Stimulated activated CD4-positive, alpha-beta T cell treated with anti-CD3 and anti-CD28 coated beads, Interleukin-15, amount 100 ng/mL, for 1 hour (primary cell): ENCODE measurements around the gene COL23A1.
"Not testable (repeated sequence)": the region's sequence is repeated elsewhere in the genome, so short reads cannot be mapped to it uniquely, and the experiment has no call there.

Experiments
- DNase-seq, 2 donors: peaks; one replicate each; pipeline ENCODE4 v3.0.0-alpha.2; 2020; ENCODE audit warnings: low read depth in 1 of 2, low spot score in 1 of 2

COL23A1 gene

DNA sequence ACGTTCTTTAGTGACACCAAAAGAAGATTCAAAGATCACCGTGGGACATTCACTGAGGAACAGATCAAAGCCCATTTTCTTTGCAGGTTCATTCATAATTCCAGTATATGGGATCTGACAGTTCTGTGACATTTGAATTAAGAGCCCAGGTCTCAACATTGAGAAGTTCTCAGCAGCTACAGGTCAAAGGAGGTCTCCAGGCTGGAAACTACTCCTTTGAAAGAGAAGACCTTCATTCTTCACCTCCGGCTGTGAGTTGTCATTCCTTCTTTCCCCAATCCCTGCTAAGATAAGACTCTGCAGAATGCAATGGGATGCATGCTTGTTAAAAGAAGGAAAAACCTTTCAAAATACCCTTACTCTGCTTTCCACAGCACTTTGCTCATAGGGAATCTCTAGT lies 79.0 kb downstream of the COL23A1 start:
- no peak for DNase-seq

DNA sequence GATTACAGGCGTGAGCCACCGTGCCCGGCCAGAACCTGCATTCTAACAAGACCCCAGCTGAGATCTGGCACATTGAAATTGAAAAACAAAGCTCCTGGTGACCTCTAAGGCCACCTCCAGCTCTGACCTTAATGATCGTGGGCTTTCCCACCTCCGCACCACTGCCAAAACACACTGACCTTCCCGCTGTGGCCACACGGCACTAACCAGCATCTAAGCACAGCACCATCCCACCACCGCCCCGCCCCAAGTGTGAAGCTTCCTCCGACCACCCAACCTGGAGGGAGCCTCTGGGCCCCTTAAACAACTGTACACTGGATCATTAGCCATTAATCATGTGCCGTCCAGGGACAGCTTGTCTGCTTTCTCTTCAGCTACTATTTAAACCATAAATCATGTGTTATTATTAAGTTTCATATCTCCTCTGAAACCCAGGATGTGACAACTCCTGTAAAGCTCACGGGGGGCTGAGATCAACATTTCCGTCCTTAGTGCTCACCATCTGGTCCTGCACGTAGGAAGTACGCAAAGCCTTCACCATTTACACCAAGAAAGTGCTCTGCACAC lies 80.6 kb downstream of the COL23A1 start:
- no peak for DNase-seq

DNA sequence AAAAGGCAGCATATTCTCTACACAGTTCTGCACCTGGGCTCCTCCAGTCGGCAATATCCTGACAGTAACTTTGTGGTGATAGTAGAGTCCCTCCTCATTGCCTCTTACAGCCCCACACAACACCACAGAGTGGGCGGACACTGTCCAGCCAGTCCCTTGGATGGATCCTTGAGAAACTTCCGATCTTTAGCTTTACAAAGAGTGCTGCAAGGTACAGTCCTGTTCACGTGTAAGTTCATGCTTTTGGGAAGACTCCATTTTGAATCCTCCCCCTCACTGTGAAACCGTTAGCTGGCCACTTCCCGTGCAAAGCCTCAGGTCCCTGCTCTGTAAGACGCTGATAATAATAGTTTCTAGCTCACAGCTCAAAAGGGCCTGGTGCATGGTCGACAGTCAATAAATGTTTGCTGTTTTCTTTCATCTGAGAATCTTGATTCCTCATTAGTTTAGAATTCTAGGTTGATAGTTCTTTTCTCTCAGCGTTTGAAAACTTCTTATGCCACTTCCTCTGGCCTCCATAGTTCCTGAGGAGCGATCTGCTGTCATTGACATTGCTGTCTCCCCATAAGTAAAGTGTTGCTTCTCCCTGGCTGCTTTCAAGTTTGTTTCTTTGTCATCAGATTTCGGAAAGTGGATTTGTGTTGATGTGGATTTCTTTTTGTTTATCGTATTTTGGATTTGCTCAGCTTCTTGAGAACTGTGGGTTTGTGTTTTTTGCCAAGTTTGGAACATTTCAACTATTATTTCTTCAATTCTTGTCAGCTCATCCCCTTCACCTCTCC lies 82.9 kb downstream of the COL23A1 start:
- DNase-seq, result no peak

DNA sequence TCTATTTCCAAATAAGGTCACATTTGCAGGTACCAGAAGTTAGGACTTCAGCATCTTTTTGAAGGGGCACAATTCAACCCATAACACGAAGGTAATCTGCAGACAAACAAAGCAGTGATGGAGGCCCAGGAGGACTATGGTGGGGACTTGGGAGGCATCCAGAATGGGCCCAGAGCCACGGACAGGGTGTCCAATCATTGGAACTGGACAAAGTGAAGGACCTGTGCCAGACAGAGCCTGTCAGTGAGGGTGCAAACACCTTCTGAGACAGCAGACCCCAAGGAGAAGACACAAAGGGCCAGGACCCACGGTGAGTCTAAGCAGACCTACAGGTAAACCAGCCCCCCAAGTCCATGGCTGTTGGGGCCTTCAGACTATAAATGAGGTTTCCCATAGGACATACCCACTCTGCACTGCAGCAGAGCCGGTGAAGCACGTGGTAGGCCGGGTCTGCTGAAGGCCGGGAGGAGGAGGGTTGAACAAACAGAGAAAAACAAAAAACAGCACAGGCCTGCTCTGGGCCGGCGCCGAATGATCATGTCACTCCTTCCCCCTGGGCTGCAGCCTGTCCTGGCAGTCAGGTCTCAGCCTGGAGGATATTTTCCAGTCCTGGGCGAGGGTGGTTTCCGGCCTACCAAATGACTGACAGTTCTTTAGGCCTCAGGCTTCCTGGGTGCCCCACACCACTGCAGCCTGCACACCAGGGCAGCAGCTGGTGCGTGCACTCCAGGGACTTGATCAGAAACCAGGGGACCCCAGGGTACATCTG lies 84.4 kb downstream of the COL23A1 start:
- no peak for DNase-seq

DNA sequence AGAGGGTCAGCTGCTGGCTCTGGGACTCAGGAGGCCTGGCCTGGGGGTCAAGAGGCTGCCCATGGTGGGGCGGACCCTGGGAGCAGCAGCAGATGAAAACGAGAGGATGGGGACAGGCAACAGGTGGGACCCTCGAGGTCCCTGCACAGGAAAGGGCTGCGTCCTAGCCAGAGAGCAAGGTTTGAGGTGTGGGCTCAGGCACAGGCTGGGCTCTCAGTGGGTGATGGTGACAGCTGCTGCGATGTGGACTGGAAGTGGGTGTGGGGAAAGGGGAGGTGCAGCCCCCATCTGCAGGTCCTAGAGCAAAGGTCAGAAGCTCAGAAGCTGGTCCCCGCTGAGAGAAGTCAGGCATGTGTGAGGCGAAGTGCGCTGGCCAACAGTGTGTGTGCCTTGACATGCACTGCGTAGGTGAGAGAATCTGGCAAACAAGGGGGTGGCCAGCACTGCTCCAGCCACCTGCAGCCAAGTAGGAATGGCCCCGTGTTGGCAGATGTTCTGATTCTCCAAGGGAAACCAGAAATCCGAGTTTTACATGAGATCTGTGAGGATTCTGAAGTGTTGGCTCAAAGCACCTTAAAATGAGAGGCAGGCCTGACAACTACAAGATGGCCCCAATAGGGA lies 85.7 kb downstream of the COL23A1 start:
- DNase-seq, result no peak

DNA sequence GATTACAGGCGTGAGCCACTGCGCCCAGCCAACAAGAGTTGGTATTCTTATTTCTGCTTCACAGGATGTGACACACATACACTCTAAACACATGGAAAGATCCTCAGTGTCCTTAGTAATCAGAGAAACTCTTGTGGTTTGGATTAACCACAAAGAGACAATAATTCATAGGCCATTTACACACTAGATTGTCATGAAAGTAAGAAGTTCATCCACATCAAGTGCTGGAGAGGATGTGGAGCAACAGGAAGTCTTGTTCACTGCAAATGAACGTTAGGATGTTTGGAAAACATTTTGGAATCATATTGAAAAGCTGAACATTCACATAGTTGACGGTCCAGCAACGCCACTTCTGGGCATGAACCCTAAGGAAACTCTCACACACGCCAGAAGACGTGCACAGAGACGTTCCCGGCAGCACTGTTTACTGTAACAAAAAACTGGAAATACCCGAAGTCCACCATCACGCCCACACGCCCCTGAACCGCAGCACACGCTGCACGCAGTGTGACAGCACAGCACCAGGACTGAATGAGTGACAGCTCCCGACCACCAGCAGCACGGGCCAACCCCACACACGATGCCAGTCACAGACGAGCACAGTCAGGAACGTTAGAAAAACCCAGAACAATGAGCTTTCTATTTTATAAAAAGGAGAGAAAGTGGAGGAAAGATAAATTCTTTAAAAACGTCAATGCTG lies 87.6 kb downstream of the COL23A1 start:
- no peak for DNase-seq

DNA sequence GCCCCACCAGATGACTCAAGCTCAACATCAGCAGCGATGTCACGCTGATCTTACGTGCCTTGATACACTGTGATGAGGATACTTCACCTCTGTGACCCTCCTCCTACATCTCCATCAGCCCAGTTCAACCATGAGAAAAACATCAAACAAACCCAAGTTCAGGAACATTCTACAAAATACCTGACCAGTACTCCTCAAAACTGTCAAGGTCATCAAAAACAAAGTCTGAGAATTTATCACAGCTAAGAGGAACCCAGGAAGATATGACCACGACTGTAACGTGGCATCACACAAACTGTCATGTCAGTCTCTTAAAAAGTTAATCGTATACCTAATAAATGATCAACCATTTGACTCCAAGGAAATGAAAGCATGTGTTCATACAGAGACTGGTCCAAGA lies 90.8 kb downstream of the COL23A1 start:
- no peak for DNase-seq

DNA sequence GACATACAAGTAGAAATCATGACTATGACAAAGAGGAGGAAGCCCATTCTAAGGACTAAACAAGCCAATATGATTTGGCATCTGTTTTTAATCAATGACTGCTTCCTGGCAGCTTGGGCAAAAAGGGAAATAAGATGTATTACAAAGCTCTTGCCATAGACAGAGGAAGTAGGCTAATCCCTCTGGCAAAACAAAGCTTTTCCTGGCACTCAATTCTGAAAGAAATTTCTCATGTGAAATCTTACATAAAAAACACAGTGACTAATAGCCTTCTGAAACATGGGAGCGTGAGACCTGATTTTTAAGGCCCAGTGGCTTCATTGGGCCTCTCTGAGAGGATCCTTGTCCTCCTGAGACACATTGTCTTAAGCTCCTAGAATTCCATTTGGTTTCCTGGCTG lies 93.6 kb downstream of the COL23A1 start:
- DNase-seq, result no peak

DNA sequence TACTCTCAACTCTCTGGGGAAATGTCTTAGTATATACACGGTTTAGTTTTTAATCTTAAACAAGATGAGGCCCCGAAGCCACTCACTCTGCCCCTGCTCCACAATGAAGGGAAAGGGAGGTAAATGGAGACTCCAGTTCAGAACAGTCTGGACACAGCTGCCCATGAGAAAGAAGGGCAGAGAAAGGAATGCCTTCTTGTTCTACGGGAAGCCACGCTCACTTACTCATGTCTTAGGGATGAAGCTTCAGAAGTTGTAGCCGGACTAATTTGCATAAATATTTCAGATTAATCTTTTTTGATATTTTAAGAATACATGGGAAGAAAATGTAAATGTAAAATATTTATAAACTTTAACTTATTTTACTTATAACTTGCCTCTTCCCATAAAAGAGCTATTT lies 94.0 kb downstream of the COL23A1 start:
- no peak for DNase-seq

DNA sequence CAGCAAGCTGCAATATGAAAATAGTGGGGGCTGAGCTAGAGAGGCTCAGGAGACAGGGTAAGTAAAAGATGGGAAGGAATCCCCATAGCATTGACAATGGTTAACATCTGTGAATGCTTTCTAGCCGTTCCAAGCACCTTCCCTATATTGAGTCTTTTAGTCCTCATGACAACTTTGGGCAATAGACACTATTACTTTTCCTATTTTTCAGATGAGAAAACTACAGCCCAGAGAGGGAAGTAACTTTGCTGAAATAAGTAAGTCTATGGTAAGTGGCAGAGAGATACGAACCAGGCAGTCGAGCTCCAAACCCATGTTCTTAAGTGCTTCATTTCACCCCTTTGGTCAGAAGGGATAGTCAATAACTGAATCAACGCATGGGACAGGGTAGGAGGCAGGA lies 94.5 kb downstream of the COL23A1 start:
- no peak for DNase-seq

DNA sequence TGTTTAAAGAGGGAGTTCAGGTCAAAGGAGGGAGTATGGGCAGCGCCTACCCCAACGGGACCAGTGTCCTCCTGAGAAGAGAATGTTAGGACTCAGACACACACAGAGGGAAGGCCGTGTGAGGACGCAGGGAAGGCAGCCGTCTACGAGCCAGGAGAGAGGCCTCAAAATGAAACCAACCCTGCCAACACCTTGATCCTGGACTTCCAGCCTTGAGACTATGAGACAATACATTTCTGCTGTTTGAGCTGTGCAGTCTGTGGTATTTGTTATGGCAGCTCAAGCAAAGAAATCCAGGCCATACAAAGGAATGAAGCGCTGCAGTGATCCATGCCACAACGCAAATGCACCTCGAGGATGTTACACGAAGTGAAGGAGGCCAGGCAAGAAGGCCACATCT lies 97.9 kb downstream of the COL23A1 start:
- no peak for DNase-seq

DNA sequence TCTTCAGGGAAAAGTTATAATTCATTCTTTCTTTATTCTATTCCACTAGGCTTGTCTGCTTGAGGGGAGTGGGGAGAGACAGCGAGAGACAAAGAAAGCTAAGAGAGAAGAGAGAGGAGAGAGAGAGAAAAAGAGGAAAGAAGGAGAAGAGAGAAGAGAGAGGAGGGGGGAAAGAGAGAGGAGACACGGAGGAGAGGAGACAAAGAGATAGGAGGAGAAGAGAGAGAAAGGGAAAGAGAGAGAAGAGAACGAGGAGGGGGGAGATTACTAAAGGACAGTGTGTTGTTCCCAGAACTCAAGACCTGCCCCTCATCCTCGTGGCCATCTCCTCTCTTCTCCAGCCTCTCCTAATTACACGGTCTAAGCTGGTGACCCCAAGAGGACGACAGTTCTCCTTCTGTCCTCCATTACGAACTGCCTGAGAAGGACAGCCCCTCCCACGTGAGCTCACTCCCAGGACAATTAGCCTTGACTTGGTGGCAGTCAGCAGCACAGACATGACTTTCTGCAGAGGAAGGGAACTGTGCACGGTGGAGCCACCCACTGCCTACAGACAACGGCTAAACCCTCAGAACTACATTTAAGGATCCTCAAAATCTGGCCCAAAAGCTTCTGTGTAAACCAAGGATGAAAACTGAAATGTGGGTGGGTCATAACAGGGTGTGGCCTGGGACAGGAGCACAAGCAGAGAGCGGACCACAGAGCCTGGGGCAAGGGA lies 99.1 kb downstream of the COL23A1 start:
- no peak for DNase-seq

DNA sequence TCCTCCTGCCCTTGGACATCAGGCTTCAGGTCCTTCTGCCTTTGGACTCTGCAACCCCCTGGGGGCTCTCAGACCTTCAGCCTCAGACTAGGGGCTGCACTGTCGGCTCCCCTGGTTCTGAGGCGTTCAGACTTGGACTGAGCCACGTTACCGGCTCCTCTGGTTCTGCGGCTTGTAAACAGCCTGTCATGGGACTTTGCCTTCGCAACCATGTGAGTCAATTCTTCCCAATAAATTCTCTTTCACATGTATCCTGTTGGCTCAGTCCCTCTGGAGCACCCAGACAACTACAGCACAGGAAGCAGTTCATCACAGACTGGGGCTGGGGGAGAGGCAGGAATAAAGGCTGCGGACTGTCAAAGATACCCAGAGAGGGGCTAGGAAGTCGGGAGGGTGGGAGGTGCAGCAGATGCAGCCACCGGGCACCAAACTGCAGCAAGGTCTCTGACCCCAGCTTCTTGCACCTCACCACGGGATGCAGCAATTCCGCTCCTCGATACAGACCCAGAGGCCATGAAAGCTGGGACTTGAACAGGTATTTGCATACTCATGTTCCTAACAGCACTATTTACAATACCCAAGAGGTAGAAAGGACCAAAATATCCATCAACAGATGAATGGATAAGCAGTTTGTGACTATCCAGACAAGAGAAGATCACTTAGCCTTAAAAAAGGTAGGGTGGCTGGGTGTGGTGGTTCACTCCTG lies 100.8 kb downstream of the COL23A1 start:
- DNase-seq, result no peak

DNA sequence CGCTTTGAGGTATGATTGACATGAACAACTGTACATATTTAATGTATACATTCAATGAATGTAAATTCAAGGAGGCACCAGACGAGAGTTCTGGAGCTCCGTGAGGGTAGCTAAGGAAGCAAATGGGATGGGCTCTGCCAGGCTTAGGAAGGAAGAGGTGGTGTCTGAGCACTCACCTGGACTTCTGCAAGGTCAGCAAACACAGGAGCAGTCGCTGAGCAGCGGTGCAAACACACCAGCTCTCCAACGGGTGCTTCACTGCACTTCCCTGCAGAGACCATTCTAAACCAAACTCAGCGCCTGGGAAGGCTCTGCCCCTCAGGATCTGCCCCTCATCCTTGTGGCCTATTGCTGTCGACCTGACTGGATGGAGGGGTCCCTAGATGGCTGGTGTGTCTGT lies 101.5 kb downstream of the COL23A1 start:
- DNase-seq, result no peak

DNA sequence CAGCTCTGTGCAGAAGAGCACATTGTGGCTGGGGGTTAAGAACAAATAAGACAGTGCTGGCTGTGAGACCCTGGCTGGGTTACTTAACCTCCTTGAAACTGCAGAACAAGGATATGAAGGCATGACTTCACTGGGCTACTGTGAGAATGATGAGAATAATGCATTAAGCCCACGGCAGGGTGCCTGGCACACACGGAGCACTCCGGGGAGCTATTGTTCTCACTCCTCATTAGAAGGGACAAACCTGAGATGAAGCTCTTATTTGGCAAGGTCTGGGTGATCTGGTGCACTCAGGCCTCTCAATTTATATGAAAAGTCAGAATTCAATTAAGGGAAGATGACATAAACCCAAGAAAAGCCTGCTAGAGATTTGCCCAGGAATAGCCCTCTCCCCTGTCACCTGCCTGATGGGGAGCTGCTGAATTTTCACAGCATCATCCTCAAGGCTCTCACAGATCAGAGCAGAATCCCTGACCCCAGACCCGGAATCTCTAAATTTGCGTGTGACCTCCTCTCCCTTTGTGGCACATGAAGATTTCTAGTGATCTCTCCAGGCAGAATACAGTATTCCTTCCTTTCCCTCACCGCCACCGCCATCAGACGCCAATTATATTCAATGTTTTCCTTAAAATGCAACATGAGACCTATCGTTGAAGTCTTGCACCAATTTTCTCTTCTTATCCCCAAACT lies 102.1 kb downstream of the COL23A1 start:
- DNase-seq, result no peak

DNA sequence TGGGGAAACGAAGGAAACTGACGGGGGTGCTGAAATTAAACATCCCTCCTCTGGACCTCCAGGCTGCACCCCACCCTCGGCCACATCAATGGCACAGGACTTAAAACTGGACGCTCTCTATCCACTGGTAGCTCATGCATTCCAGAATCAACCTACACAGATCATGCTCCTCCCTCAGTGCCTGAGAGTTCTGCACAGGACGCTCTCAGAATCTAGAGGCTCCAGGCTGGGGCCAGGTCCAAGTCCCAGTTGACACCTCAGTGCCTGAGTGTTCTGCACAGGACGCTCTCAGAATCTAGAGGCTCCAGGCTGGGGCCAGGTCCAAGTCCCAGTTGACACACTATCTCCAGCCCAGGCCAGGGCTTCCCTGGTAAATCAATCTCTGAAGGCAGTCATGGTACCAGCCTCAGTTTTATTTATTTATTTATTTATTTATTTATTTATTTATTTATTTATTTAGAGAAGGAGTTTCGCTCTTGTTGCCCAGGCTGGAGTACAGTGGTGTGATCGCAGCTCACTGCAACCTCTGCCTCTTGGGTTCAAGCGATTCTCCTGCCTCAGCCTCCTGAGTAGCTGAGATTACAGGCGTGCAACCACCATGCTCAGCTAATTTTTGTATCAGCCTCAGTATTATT lies 103.2 kb downstream of the COL23A1 start:
- not testable (repeated sequence) for DNase-seq

DNA sequence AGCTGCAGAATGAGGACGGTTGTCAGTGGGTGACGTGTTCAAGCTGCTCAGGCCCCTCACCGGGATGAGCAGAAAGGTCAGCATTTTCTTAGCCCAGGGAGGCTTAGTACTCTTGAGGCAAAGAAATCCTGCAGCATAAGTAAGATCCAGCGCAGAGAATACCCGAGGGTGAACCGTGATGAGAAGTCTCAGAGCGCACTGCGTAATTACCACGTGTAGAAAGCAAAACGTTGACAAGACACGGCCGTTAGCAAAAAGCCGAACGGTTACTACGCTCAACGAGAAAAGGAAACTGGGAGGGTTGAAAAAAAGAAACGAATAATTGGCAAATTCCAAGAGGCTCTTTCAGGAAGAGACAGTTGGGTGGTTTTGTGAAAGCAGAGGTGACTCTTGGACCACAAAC lies 104.0 kb downstream of the COL23A1 start:
- no peak for DNase-seq

DNA sequence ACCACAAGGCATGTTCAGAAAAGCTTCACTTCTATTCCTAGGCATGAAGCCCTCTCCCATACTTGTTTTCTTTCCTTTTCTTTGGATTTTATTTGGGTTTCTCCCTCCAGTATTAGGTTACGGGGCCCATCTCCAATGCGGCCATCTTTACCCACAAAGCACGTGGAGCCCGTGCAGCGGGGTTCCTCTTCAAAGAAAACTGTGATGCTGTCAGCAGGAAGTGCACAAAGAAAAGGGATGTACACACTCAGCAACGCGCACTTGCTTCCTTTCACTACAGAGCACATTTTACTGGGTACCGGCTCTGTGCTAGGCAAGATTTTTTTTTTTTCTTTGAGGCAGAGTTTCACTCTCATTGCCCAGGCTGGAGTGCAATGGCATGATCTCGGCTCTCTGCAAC lies 106.6 kb downstream of the COL23A1 start:
- peak; percentile 8 to 16 for DNase-seq

DNA sequence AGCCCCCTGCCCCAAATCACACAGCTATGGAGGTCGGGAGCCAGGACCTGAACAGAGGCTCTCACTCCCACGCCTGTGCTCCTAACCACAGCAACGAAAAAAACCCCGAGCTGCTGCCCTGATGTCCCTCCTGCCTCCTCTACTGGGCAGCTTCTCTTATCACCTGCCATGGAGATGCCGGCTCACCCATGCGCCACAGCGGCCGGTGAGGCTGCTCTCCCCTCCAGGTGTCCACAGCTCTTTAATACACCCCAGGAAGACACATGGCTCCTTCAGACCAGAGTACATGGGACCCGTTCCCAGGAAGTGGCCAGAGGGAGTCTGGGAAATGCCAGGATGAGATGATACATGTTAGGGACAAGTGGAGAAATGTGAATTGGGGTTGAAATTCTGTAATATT lies 110.9 kb downstream of the COL23A1 start:
- no peak for DNase-seq
